Measurements from ENCODE around the gene BCKDHB. TPM values are rescaled to one million over a fixed set of nuclear protein-coding genes. Genes with fewer than 3 reads are reported as not detected.

The BCKDHB gene
- total and polyA plus RNA-seq, 7 donors = 15.1 to 43.2 (median 20.3) TPM

GRCh38 chr6:80302716-80303115 is 196.2 kb downstream of the BCKDHB start:
- H3K4me1 ChIP-seq = peaks cover 0 to 10% (median 0%) of the 10 kb centered on the region in 4 donors
- no peaks in the 10 kb centered on the region for H3K9me3 ChIP-seq
- DNase-seq = no peak
- TF ChIP-seq CTCF (IDR thresholded peaks at IDR 0.05) (no peak), POLR2AphosphoS5 (IDR thresholded peaks at IDR 0.05) (no peak), EP300 (IDR thresholded peaks at IDR 0.05) (no peak)
- no peak overlapping the region for H3K27ac ChIP-seq
- H3K27me3 ChIP-seq = no peaks in the 10 kb centered on the region
- intact Hi-C loops (cut with DNase I) = no loop called here
- no peaks in the 10 kb centered on the region for H3K36me3 ChIP-seq
- H3K4me3 ChIP-seq = no peak overlapping the region

DNA sequence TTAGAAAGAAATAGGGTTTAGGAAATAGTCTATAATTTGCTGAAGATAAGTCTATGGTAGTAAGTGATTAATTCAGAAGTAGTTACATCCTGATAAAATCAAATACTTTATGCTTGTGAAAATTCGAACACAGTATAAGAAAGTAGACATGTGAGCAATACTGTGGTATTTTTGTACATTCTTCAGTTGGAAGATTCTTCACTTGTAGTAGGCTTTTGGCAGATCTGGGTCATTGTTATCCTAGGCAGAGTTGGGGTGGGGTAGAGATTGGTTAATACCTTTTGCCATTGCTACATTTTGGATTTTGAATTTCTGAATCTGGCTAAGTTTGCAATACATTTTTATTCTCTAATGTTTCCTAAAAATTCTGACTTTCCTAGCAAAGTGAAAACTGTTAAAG is 197.5 kb downstream of the BCKDHB start:
- intact Hi-C loops (cut with DNase I) = no loop called here
- Histone ChIP-seq H3K27ac (no peak overlapping the region), H3K4me3 (no peak overlapping the region), H3K4me1 (peaks cover 0 to 10% (median 0%) of the 10 kb centered on the region in 4 donors), H3K36me3 (no peaks in the 10 kb centered on the region), H3K9me3 (no peaks in the 10 kb centered on the region), H3K27me3 (no peaks in the 10 kb centered on the region)
- DNase-seq = no peak
- no peak for TF ChIP-seq POLR2AphosphoS5 (IDR thresholded peaks at IDR 0.05)
- no peak for TF ChIP-seq EP300 (IDR thresholded peaks at IDR 0.05)
- TF ChIP-seq CTCF (IDR thresholded peaks at IDR 0.05) = no peak
- TF ChIP-seq POLR2A (IDR thresholded peaks at IDR 0.05) = no peak
- WGBS, 2 donors = 45 to 48% methylated on average over 1 of the region's 1 CpG

GRCh38 chr6:80314531-80314930 is 208.1 kb downstream of the BCKDHB start:
- WGBS, 2 donors = 97 to 98% methylated on average over 13 of the region's 13 CpGs
- Histone ChIP-seq H3K36me3 (no peaks in the 10 kb centered on the region), H3K27me3 (no peaks in the 10 kb centered on the region), H3K27ac (no peak overlapping the region), H3K4me1 (peaks cover 0 to 16% (median 8%) of the 10 kb centered on the region in 4 donors), H3K9me3 (peaks cover 0 to 2% (median 0%) of the 10 kb centered on the region in 4 donors), H3K4me3 (no peak overlapping the region)
- TF ChIP-seq CTCF (IDR thresholded peaks at IDR 0.05) (no peak), EP300 (IDR thresholded peaks at IDR 0.05) (no peak), POLR2A (IDR thresholded peaks at IDR 0.05) (no peak), POLR2AphosphoS5 (IDR thresholded peaks at IDR 0.05) (no peak)
- DNase-seq = no peak
- intact Hi-C loops (cut with DNase I) = no loop called here

DNA sequence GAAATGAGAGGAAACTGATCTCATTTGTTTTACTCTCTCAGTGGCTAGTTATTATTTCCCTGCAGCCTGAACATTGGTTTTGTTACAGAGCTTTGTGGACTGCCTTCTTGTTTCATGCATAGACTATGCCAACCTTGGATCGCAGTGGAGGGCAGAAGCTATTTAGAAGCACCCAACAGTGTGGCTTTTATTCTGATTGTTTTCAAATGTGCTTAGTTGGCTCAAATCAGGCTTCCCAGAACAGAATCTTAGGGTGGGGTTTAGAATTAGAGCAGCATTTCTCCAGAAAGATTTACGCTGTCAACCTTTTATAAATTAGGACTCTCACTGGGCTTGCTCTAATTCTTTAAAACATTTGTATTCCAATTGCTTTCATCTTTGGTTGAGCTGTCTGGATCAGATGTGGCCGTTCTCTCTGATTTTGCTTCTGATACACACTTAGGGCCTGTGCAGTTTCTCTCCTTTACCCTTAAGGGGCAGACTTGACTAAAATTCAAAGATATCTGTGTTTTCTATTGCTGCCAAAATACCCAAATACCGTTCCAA is 210.3 kb downstream of the BCKDHB start:
- DNase-seq = no peak
- H3K27ac ChIP-seq = no peak overlapping the region
- no peaks in the 10 kb centered on the region for H3K27me3 ChIP-seq
- peaks cover 0 to 2% (median 0%) of the 10 kb centered on the region in 4 donors for H3K9me3 ChIP-seq
- peaks cover 0 to 16% (median 8%) of the 10 kb centered on the region in 4 donors for H3K4me1 ChIP-seq
- 83 to 92% methylated on average over 4 of the region's 4 CpGs for WGBS, 2 donors
- H3K4me3 ChIP-seq = no peak overlapping the region
- TF ChIP-seq POLR2A (IDR thresholded peaks at IDR 0.05) = no peak
- TF ChIP-seq POLR2AphosphoS5 (IDR thresholded peaks at IDR 0.05) = no peak
- TF ChIP-seq CTCF (IDR thresholded peaks at IDR 0.05) = no peak
- TF ChIP-seq EP300 (IDR thresholded peaks at IDR 0.05) = no peak
- no peaks in the 10 kb centered on the region for H3K36me3 ChIP-seq
- intact Hi-C loops (cut with DNase I) = no loop called here

DNA sequence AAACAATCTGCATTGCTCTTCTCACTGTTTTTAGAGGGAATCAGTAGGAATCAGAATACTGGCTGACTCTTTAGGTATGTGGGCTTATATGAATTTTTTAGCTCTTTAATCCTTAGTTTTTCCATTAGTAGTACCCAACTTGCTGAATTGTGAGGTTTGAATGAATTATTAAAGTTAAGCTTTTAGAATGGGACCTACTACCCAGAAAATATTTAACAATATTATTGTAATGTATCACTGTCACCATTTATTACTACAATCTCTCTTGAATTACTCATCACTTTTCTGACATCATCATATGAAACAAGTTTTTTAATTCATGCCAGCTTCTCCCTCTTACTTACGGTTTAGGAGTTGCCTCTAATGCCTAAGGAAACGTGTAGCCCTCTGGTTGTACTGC is 212.7 kb downstream of the BCKDHB start:
- TF ChIP-seq CTCF (IDR thresholded peaks at IDR 0.05) (no peak), EP300 (IDR thresholded peaks at IDR 0.05) (no peak), POLR2A (IDR thresholded peaks at IDR 0.05) (no peak), POLR2AphosphoS5 (IDR thresholded peaks at IDR 0.05) (no peak)
- Histone ChIP-seq H3K4me1 (peaks cover 0 to 16% (median 8%) of the 10 kb centered on the region in 4 donors), H3K27me3 (no peaks in the 10 kb centered on the region), H3K9me3 (no peaks in the 10 kb centered on the region), H3K36me3 (no peaks in the 10 kb centered on the region), H3K4me3 (no peak overlapping the region), H3K27ac (no peak overlapping the region)
- intact Hi-C loops (cut with DNase I) = no loop called here
- WGBS, 2 donors = 89 to 92% methylated on average over 2 of the region's 2 CpGs
- no peak for DNase-seq
